ENCODE results near the gene MYL9.

GRCh38 chr20:36591281-36591680 lies 50.0 kb downstream of the MYL9 start:
- TF ChIP-seq FOXA1 (IDR thresholded peaks at IDR 0.05) (no peak), YY1 (IDR thresholded peaks at IDR 0.05) (no peak), CTCF (IDR thresholded peaks at IDR 0.05; ENCODE audit: low read depth, low read length, missing input control) (no peak), RAD21 (IDR thresholded peaks at IDR 0.05) (no peak)

Measured in liver (tissue), 3 donors.